HG03097 (cell line): ENCODE data around the gene NCBP2L.
A peak's percentile ranks its signal among the peaks of the same experiment; 100 is the strongest.

Source experiments
- ATAC-seq: cut with Tn5 transposase; IDR thresholded peaks from one replicate; pipeline ENCODE4 v1.9.1; 2021; ENCODE audit not compliant: unreplicated experiment, low FRiP score

NCBP2L gene

DNA sequence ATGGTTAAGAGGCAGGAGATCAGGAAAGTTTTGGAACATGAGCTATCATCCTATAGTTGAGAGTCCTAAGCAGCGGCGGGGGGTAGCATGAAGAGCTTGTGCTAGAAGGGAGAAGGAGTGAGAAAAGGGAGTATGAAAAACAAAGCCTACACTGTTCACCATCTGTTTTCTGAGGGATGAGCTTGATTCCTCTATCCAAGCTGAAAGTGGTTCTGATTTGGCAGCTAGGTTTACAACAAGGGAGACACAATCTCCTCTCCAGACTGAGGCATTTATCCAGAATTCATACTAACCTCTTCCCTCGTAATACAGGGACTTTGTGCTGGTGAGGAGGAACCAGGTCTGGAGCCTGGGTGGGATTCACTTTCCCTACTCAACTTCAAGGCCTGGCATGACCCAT, 25.5 kb upstream of the NCBP2L start:
- ATAC-seq = no peak

DNA sequence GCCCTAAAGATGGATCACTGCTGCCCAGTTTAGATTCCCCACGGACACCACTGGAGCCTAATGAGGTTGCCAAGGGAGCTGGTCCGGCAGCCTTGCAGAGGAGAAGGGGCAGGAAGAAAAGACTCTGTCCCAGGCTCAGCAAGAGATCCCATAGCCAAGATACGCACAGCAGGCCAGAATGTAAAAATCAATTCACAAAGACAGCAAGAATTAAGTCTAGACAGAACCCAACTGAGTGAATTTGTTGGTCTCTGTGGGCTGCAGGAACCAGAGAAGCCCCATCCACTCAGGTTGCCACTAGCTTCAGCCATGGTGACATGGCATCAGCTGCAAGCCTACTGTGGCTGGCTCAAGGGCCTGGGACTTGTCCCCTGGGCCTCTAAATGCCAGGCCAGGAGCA, 24.8 kb upstream of the NCBP2L start:
- no peak for ATAC-seq

DNA sequence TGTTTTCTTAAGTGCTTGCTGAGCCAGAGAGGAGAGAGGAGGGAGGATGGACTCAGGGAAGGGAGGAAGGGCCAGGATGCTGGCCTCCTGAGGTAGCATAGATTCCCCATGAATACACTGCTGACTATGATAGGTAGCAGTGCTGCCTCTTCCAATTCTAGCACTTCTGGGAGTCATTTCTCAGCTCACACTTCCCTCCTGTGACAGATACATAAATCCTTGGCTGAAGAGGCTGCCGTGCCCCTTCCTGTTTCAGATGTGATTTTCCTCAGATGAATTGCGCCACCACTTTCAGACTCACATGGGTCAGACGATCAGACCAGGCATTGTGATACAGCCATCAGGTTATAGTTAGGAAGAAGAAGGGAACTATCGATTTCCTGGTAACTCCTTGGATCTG, 24.3 kb upstream of the NCBP2L start:
- no peak for ATAC-seq

DNA sequence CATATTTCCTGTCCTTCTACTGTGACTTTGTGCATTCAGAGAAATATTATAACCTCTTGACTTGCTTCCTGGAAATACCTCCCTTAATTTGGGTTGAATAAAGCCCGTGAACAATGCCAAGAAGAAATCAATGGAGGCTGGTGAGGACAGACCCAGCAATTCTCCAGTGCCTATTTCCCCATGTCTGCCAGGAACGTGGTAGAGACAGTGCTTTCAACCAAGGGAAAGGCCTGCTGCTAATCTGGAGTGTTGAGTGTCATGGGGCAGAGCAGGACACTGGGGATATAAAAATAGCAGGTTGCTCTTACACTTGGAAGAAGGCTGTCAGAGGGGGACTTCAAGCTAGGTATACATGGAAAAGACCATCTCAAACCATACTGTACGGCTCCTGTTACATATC, 21.8 kb upstream of the NCBP2L start:
- ATAC-seq = no peak

DNA sequence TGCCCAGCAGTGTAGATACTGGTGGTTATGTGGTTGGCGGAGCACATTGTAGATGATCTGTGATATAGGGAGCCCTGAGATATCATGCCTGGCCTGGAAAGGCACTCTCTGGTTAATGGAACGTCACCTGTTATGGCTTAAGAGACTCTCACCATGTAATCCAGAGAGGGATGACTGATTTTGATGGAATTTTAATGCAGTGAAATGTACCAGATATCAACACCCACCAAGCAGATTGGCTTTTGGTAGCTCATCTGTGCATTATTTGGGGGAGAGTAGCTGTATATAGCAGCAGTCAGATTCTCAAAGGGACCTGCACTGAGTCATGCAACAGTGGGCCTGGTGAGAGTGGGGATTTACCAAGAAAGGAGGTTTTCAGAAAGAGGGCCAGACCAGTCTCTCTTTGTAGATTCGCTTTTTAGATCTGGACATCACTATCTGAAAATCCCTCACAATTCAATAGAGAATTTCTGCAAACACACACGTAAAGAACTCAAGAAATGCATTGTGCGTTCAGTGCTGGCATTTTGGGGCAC, 19.2 kb upstream of the NCBP2L start:
- no peak for ATAC-seq

DNA sequence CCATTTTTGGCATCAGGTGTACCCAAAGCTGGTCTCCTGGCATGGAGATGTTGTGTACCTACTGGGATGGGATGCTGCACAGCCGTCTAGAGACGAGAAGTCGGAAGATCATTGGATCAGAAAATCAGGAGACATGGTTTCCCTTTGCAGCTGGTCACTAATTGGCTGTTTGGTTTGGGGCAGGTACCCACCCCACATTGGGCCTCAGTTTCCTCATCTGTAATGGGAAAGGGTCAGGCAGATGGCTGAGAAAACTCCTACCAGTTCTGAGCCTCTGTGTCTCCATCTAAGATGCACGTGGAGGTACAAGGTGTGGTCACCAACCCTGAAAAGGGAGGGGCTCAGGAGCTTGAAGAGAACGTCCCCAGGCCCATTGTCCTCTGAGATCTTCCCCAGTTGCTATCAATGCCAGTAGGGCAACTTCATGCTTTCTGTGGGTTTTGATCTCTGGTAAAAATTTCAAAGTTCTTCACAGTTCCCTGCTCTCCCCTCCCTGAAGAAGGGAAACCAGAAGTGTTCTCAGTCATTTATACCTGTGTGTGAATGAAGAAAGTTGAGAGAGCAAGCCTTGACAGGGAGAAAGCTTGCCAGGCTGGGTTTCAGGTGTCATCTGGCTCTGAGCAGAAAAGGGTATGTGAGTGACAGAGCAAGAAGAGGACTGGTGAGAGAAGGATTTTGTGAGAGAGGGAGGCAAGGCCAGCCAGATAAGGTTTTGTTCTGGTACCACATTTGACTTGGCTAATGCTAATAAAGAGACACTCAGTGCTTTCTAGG, 17.0 kb upstream of the NCBP2L start:
- no peak for ATAC-seq

DNA sequence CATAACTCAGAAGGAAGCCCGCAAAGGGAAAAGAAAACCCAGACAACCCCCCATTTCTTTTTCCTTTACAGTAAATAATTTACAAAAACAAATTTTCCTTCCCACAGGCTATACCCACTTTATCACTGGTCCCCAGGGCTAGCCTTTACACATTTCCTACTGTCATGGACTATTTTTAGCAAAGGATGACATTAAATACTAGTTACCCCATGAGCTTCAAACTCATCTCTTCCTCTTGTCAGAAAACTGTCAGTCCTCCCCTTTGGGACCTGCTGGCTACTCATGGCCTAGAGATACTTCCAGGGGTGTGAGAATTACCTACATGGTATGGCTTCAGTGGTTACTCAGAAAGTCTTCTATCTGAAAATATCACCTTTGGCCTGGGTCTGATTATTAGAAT, 13.9 kb upstream of the NCBP2L start:
- no peak for ATAC-seq

DNA sequence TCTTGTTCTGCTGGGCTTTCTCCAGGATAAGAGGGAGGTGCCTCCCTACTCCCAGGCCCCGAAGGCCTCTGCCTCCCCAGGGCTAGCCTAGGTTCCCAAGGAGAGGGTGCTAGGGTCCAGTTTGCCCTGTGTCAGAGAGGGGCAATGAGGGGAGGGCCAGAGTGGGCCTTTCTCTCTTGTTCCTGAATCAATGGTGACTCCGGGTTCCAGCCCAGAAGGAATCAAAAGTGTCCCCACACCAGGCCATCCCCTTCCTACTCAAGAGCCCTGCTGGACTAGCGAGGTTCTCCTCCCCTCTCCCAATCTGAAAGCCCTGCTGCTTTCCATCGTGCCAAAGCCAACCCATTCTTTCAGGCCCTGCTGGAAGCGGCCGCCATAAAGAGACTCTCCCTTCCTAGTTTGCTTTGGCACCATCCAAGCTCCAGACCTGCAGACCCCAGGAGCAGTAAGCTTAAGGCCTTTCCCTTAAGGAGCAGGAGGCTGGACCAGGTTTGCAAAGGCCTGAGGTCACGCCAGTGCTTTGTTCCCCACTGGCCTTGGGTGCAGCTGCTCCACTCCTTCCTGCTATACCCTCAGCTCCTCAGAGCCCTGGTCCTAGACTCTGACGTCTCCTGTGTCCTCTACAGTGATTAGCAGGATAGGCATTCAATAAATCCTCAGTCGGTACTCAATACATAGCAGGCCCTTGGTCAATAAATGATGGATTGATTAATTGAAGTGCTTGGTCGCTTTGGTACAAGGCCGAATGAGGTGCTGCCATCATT, 12.5 kb upstream of the NCBP2L start:
- no peak for ATAC-seq

DNA sequence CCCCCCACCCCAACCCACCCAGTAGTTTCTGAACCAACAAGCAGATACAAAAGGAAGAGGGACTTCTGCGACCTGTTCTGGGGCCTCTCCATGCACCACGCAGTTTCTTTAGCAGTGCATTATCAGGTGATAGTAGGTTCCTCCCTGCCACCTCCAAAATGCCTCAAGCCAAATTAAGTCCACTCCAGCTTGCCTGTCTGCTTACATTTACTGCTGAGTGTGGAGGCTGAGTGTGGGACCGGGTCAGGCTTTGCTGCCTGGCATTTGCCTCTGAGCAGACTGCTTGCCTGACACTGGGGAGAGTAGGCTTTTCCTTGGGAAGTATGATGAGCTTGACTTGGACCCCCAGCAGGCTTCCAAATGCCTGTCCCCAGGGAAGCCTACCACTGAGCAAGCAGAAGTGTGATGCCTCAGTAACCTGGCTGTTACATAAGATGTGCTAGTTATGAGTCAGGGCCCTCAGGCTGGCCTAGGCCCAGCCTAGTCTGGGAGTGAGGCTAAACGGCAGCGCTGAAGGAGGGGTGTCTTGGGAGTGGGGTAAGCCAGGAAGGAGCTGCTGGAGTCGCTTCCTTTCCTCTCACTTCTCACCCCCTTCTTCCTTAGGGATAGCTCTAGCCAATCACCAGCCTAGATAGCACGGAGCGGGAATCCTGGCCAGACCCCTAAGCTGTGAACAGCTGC, 10.9 kb upstream of the NCBP2L start:
- no peak for ATAC-seq

DNA sequence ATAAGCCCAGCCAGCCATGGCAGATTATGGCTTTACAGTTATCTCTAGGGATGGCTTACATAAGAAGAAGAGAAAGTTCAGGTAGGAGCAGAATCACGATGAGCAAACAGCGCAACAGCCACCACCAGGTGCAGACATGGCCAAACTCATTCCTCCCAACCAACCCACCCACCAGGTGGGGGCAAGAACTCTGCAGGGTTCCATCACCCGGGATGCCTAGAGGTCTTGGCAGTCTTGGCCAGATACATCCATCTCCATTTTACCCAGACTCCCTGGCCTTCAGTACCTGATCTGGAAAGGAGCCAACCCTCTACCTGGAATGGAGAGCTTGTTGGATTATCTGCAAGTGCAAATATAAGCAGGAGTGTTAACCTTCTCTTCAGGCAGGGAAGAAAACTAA, 9.5 kb upstream of the NCBP2L start:
- ATAC-seq = no peak

DNA sequence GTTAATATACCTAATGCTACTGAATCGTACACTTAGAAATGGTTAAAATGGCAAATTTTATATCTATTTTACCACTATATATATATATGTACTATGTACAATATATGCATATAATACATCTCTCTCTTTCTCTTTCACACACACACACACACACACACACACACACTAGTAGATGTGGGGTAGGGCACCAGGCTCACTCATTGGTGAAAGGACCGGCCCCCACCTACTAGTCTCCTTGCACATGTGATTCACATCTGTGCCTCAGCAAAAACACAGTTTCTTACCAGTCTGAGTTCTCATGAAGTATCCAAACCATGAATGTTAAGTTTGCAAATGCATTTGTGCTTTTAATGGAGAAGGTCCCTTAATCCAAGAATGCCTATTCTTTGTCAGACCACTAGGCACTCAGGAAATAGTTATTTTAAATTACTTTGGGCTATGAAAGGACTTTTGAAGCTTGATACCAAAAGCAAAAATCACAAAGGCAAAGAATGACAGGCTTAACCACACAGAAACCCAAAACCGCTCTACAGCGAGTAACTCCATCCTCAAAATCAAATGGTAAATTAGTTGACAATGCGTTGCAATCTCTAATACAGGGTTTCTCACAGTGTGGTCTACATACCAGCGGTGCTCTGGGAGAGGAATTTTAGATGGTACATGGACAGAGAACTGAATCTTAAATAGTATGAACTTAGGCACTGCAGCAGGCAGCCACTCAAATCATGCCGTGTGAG, 7.8 kb upstream of the NCBP2L start:
- ATAC-seq = no peak

DNA sequence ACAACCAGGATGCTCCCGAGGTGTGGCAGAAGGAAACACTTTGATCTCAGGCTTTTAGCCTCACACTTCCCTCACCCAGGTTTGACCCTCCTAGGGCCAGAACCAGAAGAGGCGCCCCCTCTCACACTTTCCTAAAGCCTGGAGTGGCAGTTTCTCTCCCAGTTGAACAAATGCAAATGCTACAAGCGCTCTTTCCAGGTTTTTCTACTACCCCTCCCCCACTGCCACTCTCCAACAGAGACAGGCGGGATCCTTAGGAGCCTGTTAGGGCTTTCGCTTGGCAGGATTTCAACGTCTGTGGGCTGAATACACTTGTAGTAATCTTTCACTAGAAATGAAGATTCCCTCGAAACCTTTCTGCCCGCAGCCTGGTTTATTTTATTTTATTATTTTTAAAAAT, 4.3 kb upstream of the NCBP2L start:
- no peak for ATAC-seq

DNA sequence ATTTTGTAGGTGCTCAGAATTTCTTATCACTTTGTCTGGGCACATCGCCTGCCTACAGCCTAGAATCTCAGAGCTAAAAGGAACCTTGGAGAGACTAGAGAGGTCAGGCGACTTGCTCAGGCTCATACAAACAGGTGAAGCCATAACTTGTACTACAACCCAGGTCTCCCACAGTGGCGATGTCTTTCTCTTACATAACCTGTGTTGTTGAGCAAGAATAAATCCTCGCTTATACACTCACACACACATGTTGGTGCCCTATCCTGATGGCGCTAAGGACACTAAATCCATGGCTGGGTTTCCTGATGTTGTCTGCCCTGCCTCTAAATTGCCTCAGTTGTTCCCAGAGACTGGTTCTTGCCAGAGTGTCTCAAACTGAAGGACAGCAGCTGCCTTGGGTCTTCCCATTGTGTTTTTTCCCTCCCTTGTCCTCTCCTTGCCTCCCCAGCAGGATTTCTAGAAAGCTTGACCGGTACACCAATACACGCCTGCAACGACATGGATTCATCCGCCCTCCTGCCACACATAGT, 3.6 kb upstream of the NCBP2L start:
- no peak for ATAC-seq

DNA sequence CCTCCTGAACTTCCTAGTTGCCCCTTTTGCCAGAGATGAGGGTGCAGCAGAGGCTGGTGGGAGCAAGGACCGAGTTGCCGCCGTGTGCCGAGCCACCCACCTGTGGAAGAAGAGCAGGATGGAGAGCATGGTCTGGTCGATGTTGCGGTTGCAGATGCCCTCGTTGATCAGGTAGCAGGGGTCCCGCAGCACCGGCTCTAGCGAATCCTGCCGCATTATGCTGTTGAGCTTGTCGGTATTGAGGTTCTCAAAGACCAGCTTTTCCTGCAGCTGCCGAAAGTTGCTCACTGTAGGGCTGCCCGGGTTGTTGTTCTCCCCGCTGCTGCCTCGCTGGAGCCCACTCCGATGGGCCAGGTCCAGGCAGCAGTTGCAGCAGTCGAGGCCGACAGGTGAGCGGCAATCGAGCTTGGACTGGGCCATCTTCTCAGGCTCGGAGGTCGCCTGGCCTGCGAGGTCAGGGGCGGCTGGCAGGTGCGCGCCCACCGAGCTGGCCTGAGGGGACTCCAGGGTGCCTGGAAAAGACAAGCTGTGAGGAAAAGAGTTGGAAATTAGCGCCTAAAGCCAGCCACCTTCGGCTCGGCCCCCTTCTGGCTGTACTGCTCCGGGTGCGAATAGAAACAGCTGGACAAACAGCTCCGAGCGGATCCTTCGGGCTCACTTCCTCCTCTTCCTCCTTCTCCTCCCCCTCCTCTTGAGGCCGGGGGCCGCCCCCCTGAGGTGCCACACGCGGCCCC, 2.4 kb upstream of the NCBP2L start:
- peak; percentile 34 for ATAC-seq

DNA sequence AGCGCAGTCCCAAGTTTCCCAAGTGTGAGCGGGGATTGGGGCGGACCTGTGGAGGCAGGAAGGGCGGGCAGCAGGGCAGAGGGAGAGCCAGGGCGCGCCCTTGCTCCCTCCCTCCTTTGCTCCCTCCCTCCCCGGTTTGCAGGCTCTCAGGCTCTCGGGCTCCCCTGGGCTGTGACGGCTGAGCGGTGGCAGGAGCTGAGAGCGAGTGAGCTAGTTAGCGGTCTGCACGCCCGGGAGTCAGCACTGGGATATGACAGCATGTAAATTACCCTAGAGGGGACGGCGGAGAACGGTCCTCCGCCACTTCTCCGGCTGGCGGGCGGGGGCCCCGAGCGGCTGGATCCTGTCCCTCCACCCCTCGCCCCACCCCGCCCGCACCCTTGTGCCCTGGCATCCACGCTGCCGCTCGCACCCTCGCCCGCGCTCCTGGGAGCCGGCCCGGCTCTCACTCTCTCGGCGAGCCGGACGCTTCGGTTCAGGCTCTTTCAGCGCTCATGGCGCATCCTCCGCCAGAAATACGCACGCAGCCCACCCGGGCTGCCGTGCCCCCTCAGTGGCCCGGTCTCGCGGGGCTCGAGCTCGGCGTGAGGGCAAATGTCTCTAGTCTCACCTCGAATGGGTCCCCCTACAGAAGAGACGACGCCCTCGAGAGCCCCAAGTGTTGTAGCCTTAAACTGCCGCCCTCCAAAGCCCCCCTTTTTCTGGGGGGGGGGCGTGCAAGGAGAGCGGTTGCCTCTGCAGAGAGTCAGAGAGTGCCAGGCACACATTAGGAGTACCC, 1.6 kb upstream of the NCBP2L start, which contains the start of gene TSC22D3:
Gene TSC22D3, minus strand, starts transcription at position 54 of the 778 bp plus-strand sequence. CDS start 368 bp downstream, outside the sequence.
- peak; percentile 77 for ATAC-seq

DNA sequence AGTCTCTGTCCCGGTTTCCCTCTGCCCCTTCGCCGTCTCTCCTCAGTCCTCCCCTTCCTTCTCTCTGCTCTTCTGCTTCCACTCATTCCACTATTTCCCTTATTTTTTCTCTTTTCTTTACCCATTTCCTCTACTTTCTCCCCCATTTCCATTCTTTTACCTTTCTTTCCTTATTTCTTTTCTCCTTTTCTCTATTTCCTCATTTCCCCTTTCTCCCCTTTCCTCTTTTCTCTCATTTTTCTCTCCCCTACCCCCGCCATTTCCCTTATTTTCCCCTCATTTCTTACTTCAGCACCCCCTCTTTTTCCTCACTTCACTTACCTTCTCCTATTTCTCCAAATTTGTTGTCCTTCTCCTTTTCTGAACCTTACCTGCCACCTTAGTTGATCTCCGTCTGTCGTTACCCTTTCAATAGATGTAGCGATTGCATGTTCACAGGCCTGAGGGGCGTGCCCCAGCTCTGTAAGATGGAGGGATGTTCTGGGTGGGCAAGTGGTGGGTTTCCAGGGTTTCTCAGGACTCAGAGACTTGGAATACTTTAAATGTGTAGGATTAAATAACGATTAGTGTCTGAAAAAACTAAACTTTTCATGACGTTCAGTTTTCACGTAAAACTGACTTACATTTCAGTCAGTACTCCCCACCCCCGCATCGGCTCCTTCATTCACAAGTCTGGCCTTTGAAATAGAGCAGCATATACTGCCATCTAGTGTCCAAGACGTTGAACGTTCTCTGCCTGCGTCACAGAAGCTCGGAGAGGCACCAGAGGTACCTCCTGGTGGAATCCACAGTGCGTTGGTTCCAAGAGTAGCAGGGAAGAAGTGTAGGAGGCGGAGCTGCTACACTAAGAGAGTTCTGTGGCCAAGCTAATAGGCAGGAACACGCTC, 641 bp upstream of the NCBP2L start:
- peak; percentile 72 for ATAC-seq

DNA sequence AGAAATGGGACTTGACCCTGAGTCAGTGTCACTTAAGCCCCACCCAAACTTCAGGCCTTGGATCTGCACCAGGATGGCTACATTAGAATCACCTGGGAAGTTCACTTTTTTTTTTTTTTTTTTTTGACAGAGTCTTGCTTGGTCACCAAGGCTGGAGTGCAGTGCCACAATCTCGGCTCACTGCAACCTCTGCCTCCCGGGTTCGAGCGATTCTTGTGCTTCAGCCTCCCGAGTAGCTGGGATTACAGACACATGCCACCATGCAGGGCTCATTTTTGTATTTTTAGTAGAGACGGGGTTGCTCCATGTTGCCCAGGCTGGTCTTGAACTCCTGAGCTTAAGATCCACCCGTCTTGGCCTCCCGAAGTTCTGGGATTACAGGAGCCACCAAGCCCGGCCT, 3.0 kb downstream of the NCBP2L start:
- no peak for ATAC-seq

DNA sequence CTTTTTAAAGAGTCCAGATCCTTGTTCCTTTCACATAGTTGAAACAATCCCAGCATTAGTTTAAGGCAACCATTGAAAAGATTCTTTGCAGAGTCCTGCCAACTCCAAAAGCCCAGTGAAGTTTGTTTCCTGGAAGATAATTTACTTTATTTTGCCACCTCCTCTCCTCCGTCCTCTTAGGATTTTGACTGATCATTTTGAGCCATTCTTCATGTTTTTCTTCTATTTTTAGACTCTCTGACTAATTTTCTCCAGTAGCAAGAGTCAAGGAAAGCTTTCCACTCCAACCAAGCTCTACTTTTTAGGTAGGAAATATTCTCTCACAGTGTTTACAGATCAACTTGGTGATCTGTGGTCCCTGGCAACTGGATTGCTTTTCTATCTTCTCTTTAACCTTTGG, 10.3 kb downstream of the NCBP2L start:
- ATAC-seq = no peak
